Neural progenitor cell (in vitro differentiated cells): Measurements from ENCODE around the gene EXOC7.

ENCODE experiments used
- CTCF ChIP-seq: fragments of 200-600 bp; sonication (generic); IDR thresholded peaks from 2 replicates; pipeline ENCODE4 v1.5.1; 2017; ENCODE audit warnings: antibody characterized with exemption, mild to moderate bottlenecking
- EZH2 ChIP-seq: fragments of 200-600 bp; sonication (generic); IDR thresholded peaks from 2 replicates; pipeline ENCODE4 v1.6.1; 2017; ENCODE audit warnings: antibody characterized with exemption, mild to moderate bottlenecking, moderate library complexity
- EZH2phosphoT487 ChIP-seq: fragments of 200-600 bp; sonication (generic); IDR thresholded peaks from 2 replicates; pipeline ENCODE4 v1.6.1; 2017; ENCODE audit warnings: antibody characterized with exemption

DNA sequence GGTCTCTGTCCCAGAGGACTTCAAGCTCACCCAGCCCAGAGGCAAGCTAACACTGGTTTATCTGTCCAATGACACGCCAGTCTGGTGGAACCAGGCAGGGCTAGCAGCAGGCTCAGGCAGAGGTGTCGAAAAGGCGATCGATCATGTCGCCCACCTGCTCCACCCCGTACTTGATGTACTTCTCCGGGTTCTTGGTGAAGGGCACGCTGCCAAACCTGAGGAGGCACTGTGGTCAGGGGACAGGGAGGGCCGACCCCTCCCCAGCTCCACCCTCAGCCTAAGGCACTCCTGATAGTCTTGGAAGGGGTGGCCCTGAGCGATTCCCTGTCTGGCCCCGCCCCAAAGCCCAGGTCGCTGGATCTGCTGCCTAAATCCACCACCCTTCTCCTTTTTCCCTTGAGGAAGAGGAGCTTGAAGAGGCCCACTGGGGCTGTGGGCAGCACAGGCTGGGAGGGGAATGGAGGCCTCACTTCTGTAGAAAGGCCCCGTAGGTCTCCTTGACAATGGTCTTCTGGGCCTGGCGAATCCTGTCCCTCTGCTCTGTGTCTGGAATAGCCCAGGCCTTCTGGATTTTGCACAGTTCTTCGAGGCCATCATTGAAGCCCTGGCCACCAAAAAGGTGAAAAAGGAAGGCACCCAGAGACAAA lies 19.9 kb downstream of the EXOC7 start:
- no peak for TF ChIP-seq CTCF
- no peak for TF ChIP-seq EZH2
- no peak for TF ChIP-seq EZH2phosphoT487
